D341Med (cell line): Measurements from ENCODE around the gene DBX1.
"Not testable (repeated sequence)": the region's sequence is repeated elsewhere in the genome, so short reads cannot be mapped to it uniquely, and the experiment has no call there.

Experiments used
- DNase-seq: peaks from one replicate; pipeline ENCODE4 v3.0.0; 2012; ENCODE audit warnings: low spot score

DBX1 gene, protein sequence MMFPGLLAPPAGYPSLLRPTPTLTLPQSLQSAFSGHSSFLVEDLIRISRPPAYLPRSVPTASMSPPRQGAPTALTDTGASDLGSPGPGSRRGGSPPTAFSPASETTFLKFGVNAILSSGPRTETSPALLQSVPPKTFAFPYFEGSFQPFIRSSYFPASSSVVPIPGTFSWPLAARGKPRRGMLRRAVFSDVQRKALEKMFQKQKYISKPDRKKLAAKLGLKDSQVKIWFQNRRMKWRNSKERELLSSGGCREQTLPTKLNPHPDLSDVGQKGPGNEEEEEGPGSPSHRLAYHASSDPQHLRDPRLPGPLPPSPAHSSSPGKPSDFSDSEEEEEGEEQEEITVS

DNA sequence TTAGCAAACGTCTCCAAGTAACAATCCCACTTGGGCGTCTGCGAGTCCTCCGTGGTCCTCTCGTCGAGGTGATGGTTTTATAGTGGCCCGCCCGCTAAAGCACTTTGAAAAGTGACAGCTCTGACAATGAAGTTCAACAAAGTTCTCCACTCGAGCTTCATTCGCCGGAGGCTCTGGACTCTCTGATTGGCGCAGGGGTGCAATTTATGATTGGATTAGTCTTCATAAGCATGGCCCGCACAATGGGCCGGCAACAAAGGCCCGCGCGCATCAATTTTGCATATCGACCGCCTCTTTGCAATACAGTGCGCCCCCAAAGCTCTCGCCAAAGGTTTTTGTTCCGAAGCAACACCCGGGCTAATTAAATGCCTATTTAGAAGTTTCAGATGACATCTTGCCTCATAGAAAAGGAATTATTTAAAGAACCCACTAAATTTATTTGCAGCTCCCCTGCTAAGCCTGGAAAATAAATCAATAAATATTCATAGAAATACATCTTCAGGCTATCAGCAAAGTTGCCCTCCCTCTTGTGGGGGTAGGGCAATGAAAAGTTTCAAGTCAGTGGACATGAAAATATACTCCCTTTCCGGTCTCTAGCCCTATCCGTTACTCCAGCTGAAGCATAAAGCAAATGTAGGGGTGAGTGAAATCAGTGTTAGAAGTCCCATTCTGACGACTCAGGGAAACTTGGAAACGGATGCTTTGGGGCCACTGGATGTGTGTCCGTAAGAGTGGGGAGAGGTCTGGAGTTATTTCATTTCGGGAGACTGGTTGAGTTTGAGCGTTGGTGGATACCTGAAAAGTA, at the start of gene DBX1:
Gene DBX1, minus strand, starts transcription at position 51 of the 805 bp plus-strand sequence. CDS start 151 bp downstream, outside the sequence.
- no peak for DNase-seq

- DNase-seq = no peak
Measured at GRCh38 chr11:20208622-20209111, 48.4 kb upstream of the DBX1 start.

DNA sequence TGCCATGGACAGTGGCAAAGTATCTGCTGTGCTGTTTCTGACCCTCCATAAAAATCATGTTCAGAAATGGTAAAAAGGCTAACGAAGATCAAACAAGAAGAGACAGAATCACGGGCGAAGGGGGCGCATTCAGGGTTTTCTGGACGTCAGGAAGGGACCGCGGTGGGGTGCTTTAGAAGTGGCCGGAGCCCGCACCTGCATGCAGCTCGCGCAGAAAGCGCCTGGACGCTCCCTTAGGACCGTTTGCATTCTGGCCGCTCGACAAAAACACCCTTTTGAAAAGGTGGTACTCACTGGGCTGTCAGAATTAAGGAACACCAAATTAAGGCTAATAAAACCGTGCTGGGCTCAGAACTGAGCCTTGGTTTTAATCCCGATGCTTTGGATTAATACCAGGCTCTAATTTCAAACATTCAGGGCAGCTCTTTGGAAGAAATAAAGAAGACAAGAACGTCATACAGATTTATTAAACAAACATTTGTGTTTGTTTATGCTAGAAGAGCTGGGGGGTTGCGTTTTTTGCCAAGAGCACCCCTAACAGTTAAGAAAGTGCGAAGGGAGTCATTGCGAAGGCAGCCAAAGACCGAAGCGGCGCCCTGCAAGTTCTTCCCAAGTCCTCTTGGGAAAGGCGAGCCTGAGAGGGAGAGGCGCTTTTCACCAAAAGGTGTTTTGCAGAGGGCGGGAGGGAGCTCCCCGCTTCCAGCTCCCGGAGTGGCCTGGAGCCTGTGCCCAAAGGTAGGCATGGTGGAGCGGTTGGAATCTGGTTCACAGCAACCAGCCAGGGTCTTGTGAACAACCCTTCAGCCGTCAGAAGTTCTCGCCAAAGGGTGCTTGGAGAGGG, 47.7 kb upstream of the DBX1 start:
- no peak for DNase-seq

DNA sequence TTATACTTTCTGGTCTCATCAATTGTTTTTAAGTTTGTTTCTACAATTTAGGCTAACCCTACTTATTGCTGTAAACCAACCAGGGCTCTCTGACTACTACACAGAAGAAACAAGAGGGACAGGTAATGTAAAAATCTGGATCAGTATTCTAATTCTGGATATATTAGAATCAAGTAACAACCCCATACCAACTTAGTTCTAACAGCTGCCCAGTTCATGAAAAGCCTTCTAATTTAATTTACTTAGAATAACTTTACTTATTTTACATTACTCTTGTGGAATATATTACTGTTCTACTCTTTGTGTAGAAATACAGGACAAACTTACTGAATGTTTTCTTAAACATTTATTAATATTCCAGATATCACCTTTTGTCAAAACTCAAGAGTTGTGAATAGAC, 45.5 kb upstream of the DBX1 start:
- DNase-seq = no peak

- DNase-seq = no peak
Measured at GRCh38 chr11:20204681-20205080, 44.4 kb upstream of the DBX1 start.

- no peak for DNase-seq
Measured at GRCh38 chr11:20203831-20204230, 43.6 kb upstream of the DBX1 start.

GRCh38 chr11:20201231-20201630, 41.0 kb upstream of the DBX1 start:
- no peak for DNase-seq

DNA sequence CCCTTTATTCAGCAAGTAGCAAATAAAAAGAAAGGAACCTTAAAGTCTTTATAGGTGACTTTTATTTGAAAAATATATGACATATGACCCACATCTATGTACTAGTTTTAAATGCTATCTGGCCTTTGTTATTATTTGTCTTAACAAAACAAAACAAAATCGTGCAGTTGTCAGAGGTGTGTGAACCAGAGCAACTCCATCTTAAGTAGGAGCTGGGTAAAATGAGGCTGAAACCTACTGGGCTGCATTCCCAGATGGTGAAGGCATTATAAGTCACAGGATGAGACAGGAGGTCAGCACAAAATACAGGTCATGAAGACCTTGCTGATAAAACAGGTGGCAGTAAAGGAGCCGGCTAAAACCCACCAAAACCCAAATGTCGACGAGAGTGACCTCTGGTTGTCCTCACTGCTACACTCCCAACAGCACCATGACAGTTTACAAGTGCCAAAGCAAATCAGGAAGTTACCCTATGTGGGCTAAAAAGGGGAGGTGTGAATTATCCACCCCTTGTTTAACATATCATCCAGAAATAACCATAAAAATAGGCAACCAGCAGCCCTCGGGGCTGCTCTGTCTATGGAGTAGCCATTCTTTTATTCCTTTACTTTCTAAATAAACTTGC, 40.2 kb upstream of the DBX1 start:
- not testable (repeated sequence) for DNase-seq

DNA sequence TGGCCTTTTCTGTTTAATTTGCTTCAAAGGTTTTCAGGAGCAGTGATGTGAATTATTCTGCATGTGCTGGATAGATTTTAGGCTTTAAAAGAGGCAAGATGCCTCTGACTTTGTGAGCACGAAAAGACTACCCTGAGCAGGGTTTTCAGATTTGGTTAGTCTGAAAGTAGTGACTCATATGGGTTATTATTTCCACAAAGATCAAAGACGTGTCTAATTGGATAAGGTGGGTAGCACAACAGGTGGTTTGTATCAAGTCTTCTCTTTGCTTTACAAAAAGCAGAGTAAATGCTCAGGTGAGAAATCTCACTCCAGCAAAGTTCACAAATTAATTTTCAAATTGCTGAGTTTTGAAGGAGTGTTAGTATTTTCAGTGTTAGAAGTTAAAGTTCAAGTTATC, 37.6 kb upstream of the DBX1 start:
- DNase-seq = no peak

DNA sequence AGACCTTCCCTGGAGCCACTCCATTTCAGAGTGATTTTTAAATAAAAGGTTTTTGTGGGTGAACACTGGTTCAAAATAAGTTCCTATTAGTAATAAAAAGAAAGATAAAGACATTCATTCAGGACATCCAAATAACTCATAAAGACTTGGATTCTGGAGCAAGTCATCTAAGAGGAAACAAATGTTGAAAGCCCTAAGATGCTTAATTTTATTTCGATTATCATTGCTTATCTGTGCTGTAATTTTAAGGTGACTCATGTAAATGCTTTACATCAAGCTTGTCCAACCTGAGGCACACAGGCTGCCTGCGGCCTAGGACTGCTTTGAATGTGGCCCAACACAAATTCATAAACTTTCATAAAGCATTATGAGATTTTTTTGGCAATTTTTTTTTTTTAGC, 34.2 kb upstream of the DBX1 start:
- DNase-seq = no peak

DNA sequence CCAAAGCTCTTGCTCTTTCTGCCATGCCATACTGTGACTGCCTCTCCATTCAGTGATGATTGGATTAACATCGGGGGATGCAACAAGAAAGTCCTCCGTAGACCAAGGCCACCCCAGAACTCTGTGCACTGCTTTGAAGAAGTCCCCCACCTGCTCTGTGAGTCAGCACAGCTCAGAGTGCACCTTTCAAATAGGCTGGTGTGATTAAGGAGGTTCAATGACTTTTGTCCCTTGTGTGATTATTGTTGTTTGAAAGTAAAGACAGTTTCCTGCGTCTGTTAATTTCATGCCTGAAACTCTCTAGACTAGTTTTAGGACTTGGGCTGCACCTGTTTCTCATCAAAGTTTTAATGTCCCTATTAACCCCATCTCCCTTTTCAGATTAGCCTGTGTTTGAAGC, 33.0 kb upstream of the DBX1 start:
- no peak for DNase-seq

DNA sequence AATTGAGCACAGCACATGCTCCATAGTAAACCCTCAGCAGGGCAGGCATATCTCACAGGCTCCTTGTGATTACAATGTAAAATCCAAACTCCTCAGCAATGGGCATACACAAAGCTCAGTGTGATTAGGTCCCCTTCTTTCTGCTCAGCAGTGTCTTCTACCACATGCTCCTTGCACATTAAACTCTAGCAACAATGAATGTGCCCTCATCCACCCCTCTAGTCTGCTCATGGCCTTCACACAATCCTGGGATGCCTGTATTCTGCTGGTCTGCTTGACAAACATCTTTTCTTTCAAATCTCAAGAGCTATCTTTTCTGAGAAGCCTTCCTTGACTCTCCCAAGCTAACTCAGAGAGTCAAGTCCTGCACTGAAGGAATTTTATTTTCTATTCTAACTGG, 32.4 kb upstream of the DBX1 start:
- no peak for DNase-seq

DNA sequence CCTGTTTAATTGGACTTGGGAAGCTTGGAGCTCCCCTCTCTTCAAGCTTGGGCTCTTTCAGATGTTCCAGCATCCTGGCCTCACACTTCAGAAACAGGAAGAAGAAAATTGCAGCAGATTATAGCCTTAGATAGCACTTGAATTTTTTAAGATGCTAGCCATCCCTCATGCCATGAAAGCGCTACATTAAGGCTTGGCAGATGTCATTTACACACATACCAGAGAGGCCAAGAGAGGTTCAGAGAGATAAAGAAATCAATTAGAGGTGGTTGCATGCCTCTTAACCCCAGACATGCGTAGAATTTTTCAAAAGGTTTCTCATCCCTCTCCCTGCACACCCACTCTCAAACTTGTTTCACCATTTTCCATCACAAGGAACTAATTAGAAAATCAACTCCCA, 31.9 kb upstream of the DBX1 start:
- no peak for DNase-seq

DNA sequence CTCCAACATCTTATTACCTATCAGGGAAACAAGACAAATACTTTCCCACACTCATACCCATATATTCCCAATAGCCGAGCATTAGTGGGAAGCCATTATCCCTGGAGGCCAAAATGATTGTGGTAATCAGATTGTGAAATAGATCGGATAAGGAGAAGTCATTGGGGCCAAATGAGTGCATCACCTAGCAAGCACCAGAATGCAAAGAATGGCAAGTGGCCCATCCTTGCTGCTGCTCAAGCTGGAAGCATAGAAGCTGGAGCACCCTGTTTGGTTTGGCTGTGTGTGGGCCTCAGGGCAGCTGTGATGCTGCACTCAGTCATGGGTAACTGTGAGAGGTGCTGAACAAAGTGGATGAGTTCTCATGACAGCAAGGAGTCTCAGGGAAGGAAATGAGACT, 18.7 kb upstream of the DBX1 start:
- no peak for DNase-seq

DNA sequence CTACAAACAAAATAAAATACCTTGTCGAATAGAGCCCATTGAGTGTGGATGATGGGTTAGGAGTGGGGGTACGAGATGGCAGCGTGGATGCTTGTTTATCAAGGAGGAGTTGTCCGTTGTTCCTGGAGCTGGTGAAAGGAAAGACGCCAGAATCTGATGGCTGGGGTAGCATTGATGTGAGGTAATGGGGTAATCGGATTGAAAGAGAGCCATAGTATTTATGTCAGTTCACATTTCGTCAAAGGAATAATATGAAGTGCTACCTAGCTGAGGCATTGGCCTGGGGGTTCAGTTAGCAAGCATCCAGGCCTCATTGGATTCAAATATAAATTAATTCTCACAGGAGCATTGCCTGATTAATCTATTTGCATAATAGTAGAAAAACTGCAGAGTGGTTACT, 16.9 kb upstream of the DBX1 start:
- DNase-seq = no peak

- no peak for DNase-seq
Measured at GRCh38 chr11:20172721-20173447, 12.6 kb upstream of the DBX1 start.

GRCh38 chr11:20163783-20164481, 3.7 kb upstream of the DBX1 start:
- no peak for DNase-seq

- no peak for DNase-seq
Measured at GRCh38 chr11:20162824-20163782, 2.8 kb upstream of the DBX1 start.
